Hematopoietic multipotent progenitor cell treated with erythropoietin and hydrocortisone succinate and interleukin-3 and kit ligand, for 17 days (in vitro differentiated cells): Measurements from ENCODE around the gene MAP7D2.

Experiments used
- DNase-seq: peaks from one replicate; pipeline ENCODE4 v3.0.0-alpha.2; 2015; ENCODE audit warnings: low spot score

Gene MAP7D2

DNA sequence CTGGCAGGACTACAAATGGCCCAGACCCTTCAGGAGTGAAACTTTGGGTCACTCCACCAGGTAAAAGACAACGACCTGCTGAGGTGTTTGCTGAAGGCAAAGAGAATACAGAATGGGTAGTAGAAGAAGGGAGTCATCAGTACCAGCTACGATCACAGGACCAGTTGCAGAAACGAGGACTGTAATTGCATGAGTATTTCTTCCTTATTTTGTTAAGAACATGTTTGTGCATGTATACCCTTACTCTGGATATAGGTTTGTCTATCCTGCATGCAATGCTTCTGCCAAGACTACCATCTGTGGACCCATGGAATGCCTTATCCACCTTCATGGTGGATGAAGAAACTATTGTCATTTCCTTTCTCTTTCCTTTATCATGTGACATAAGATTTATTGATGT is 77.7 kb downstream of the MAP7D2 start:
- no peak for DNase-seq

DNA sequence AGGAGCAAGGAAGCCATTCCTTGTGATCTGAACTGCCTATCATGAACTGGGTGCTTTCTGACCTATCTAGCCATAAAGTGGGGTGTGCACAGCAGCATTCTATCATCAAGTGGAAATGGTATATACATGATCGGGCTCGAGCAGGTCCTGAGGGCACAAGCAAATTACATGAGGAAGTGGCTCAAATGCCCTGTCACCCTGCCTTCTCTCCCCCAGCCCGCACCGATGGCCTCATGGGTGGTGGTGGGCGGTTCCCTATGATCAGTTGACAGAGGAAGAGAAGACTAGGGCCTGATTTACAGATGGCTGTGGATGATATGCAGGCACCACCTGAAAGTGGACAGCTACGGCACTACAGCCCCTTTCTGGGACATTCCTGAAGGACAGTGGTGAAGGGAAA is 79.5 kb downstream of the MAP7D2 start:
- DNase-seq: no peak

DNA sequence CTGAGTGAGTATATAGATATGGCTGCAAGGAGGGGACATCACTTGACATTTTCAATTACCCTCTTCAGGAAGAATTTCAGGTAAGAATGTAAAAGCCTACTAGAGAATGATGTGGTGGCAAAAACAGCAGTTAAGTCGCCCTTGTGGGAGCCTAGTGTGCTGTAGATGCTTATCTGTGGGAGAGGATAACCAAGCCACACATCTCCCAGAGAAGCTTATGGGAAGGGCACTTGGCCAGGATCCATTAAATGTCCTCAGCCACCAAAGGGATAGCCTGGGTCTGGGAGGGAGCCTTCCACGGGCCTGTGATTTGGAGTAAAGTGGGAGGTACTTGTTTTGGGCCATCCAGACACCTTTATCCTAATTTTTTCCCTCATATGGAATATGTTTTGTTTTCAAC is 84.5 kb downstream of the MAP7D2 start:
- no peak for DNase-seq

DNA sequence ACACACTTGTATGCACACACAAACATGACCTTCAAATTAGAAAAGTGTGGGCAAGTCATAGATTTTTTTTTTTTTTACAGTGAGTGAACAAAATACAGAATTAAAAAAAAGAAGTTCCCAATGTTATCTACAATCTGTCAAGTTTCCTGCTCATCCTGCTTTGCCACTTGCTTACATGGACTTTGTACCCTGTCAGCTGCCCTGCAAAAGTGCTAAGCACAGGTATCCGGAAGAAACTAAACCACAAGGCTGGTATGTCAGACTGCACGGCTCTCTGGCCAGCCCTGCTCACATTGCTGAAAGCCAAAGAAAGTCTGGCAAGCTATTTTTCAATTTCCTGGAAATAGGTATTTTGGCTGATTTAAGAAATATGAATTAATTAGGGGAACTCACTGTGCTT is 87.0 kb downstream of the MAP7D2 start:
- no peak for DNase-seq

DNA sequence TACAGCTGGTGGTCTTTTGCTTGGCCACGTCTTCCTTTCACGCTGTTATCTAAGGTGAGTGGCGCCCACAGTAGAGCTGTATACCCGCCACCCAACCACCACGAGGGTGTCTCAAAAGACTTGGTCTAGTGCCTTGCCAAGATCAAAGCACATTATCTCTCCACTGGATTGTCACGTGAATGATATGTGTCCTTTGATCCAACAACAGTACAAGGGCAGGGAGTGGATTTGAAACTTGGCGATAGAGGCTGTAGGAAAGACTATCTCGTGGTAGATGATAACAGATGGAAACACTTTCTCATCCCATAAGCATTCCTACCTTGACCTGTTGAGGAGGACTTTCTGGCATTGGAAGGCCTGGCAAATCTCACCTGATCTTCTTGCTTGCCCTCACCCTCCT is 88.1 kb downstream of the MAP7D2 start:
- DNase-seq: no peak

DNA sequence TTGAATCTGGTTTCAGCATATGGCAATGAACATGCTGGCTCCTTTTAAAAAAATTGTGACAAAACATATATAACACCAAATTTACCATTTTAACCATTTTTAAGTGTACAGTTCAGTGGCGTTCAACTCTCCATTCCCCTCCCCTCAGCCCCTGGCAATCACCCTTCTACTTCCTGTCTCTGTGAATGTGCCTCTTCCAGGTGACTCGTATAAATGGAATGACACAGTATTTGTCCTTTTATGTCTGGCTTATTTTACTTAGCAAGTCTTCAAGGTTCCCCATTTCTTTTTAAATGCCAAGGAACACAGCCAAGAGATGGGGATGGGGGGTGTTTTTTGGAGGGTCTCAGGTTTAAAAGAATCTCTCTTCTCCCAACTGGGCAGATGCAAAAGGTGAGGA is 90.4 kb downstream of the MAP7D2 start:
- DNase-seq: no peak

DNA sequence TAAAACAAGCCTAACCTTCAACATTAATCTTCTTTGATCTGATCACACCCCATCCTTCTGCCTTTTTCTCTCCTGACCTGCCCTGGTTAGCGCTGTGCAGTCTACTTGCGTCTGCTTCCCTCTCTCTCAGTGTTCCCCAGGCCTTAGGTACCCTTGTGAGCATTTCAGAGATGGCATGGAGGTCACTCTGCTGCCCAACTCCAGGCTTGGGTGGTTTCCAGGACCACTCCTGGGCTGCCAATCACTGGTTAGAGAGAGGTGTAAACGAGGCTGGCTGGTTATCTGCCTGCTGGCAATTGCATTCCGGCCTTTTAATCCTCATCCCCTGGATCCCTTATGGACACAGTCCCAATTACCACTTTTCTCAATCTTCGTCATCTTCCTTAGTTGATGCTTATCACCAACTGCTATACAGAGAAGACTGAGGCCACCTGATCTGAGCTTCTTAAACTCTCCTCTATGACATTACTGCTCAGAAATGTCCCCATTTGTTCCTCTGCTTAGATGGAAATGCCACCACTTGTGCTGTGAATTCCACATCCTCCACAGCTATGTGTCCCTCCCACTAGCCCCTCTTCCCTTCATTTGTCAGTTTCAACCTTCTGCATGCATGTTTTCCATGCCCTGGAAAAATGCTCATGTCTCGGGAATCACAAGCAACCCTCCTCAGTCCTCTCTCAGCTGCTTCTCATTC is 96.9 kb downstream of the MAP7D2 start:
- no peak for DNase-seq

DNA sequence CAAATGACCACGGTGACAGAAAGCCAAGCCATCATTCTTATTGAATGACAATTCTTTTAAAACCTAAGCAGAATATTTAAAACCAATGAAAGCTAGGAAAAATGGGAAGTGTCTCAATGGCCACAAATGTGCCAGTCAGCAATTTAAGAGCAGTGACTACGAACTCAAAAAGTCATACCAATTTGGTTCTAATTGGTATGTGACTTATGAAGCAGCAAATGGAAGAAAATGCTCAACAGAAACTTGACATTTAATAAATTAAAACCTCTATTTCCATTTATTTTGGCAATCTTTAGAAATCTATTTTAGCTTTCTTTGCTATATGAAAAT is 100.1 kb downstream of the MAP7D2 start:
- no peak for DNase-seq

GRCh38 chrX:20015945-20016615 is 100.6 kb downstream of the MAP7D2 start:
- DNase-seq: no peak

DNA sequence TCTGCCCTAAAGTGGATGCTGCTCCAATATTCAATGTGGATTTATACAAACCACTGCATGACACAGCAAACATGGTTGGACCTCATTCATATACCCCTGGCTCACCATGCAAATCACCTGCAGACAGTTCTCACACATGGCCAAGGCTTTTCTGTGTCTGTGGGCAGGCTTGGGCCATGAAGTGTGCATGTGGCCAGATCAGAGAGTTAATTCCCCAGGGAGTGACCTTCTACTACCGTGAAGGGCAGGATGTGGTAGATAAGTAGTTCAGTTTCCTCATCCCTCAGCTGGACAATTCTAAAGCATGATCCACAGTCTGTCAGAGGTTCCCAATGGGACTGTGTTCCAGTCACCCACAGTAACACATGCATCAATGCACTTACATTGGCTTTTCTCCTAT is 101.3 kb downstream of the MAP7D2 start:
- no peak for DNase-seq

DNA sequence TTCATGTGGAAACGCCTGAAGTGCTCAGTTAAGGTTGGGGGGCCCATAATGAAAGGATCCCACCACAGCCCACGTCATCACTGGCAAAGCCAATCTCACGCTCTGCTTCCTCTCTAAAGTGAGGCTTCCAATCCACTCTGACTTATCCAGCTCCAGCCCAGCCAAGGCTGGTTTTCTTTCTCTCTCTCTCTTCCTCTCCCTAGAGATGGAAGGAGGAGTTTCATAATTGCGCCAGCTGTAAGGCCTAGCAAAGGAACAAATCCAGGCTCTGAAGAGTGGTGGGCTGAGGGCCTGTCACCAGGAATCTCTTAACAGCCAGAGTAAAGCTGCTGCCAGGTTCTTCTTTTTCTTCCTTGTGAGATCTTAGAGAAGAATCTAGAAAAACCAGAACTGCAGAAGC is 105.1 kb downstream of the MAP7D2 start:
- no peak for DNase-seq

DNA sequence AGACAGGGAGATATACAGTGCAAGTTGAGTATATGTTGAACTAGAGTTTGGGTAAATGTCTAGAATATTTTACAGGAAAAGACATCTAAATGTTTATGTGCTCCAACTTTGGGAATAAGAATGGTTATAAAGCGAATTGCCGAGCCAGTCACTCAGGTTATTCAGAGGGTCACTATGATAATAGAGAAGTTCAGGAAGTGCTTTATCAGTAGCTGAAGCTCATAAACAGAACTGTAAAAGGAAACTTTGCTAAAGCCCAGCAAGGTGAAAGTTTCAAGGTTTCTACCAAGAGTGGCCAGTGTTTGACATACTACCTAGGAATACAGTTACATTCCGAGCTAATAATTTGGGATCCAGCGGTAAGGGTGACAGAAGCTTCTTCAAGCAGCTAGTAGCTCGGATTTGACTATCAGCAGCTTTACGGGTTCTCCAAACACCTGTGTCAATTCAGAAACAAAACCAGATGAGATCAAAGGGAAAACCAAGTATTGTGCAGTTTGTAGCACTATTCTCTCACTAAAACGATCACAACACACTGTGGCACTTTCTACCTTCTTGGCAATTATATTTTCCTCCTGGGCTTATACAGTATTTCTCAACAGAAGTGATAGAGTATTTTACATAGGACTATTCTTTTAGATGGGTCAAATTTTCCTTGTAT is 108.6 kb downstream of the MAP7D2 start:
- no peak for DNase-seq

DNA sequence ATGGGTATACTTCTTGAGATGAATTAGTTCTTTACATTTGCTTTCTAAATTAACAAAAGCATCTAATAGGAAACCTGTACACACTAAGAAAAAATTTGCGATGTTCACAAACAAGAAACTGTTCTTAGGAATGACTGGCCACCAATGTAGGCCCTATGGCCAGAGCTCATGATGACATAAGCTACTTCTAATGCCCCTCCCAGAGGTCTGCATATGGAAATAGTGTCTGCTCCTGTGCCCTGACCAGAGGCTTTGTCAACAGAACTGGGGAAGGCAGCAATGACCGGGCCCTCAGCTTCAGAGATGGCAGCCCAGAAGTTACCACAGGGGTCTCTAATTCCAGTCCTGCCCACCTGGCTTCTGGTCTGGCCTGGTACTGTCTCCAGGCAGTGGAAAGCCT is 110.8 kb downstream of the MAP7D2 start:
- no peak for DNase-seq

GRCh38 chrX:20001588-20001987 is 115.1 kb downstream of the MAP7D2 start:
- DNase-seq: no peak

DNA sequence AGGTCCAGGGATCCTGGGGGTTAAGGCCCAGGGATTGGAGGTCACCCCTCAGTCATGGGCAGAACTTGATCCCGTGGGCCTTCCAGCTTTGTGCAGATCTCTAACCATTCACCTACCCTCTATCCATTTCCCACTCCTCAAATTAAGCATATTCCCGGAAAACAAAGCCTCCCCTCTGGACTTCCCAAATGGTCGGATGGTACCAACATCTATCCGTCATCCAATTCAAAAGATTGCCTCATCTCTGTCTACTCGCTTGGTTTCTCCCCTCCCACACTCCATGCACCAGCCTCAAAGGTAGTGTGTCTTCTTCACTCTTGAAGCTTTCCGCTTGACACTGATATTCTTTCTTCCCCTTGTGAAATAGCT is 125.4 kb downstream of the MAP7D2 start:
- DNase-seq: no peak

DNA sequence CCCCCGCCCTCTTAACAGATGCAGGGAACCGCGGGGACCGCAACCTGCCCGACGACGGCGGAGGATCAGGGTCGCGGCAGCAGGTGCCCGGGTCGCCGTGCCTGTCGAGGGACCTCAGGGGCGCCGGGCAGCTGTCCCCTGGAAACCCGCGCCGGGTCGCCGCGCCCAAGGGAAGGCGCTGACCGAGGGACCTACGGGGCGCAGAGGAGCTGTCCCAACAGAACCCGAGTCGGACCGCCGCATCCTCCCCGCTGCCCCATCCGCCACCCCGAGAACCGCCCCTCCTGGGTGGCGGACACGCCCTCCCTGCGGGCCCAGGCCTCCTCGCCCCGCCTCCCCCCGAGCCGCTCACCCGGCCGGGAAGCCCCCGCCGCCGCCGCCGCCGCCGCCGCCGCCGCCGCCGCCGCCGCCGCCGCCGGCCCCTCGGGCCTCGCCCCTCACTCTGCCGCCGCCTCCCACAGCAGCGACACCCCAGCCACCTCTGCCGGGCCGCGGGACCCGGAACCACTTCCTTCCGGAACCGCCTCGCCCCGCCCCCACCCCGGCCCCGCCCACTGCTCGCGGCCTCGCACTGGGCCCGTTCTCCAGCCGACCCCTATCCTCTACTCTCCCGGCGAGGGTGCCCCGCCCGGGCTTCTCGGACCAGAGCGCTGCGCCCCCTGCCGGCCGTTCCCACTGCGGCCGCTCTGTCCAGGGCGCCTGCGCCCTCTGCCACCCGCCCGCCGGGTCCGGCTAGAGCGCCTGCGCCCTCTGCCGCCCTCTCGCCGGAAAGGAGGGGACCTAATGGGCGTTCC is 126.0 kb downstream of the MAP7D2 start, which contains the start of gene BCLAF3:
TSS of gene BCLAF3 (minus strand) at position 506 of the 794 bp plus-strand sequence. CDS start 20,797 bp downstream, outside the sequence.
- DNase-seq: peak; percentile 89

DNA sequence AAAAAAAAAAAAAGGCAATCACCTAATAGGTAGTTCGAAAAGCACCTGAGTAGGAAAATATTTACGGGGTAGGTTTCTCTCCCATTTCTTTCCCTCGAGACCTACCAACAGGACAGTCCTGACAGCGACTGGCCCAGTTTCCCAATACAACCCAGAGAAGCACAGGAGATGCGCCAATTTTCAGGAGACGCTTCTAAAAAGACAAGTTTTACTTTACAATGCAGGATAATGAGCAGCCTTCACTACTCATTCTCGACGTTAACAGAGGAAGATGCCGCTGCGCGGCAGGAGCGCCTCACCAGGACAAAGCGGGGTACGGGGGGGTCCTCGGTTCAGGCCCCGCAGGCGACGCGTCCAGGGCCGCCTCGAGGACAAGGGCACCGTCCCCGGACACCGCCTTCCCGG is 126.6 kb downstream of the MAP7D2 start:
- DNase-seq: peak; percentile 3

DNA sequence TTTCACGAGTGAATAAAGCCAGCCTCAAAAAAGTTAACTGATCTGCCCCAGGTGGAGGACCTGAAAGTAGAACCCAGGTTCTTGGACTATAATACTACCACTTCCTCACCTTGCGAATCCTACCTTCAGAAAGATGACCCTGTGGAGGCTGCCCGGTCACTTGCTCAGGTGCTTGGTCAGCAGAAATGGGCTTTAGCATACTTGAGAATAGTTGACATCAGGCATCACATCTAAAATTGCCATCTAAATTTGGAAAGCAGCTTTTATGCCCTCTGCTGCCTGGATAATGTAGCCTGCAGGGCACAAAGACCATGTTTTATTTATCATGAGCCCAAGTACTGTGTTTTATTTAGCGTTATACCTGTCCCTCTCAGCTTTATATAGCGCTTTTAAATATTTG is 128.9 kb downstream of the MAP7D2 start:
- no peak for DNase-seq

- DNase-seq: no peak
Observed at GRCh38 chrX:19986531-19986930, 130.2 kb downstream of the MAP7D2 start.

DNA sequence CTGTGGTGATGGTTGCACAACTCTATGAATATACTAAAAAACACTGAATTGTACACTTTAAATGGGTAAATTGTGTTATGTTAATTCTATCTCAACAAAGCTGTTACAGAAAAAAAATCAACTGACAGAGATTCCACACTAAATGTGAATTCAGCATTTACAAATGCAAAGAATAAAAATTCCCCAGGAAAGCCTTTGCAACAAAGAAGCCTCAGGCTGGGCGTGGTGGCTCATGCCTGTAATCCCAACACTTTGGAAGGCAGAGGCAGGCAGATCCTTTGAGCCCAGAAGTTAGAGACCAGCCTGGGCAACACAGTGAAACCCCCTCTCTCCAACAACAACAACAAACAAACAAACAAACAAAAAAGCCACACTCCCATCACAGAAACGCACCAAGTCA is 134.8 kb downstream of the MAP7D2 start:
- DNase-seq: no peak

DNA sequence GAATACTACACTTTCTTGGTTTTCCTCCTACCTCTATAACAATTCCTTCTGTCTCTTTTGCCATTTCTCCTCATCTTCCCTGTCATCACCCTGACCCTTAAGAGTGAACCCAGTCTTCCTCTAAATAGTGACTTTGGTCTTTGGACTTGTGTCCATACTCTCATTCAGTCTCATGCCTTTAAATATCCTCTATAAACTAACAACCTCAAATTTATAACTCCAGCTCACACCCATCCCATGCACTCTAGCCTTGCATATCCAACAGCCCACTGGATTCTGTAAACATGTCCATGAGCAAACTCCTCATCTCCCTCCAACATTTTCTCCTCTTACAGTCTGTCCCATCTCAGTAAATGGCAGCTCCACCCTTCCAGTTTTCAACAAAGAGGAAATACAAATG is 140.9 kb downstream of the MAP7D2 start:
- no peak for DNase-seq

DNA sequence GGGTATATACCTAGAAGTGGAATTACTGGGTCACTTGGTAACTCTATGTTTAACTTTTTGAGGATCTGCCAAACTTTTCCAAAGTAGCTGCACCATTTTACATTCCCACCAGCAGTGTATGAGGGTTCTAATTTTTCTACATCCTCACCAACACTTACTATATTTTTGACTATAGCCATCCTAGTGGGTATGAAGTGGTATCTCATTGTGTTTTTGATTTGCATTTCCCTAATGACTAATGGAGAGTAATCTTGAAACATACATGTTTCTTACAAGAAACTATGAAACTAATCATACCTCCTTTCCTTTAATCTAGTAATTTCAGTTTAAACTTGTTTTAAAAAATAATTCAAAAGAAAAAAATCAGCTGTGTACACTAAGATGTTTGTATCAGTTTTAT is 143.7 kb downstream of the MAP7D2 start:
- no peak for DNase-seq

DNA sequence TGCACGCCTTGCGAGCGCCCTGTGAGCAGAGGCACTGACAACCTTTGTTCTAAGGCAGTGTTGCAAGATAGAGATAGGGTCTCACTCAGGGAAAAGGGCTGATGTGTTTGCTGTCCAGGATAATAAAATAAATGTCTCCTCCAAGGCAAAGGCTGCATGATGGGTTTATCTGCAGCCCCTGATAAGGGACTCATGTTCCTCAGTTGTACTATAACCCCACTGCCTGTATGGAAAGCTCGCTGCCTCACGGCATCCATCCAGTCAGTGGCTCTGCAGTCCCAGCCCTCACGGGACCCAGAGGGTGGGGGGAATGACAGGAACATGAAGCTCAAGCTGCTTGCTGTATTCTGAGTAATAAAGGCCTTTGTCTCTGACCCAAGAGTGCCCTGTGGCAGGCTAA is 148.4 kb downstream of the MAP7D2 start:
- no peak for DNase-seq
